AG04449 (cell line): ENCODE results near the gene FRMPD1.

Experiments
- CTCF ChIA-PET: fragments of 350-600 bp; formaldehyde crosslinking; extraction: SDS; loops from one replicate; lab custom pipeline; 2021; ENCODE audit warnings: antibody characterized with exemption; lab: Yijun Ruan, JAX
- POLR2A ChIA-PET: fragments of 400-600, 350-600 bp; formaldehyde crosslinking; extraction: SDS; loops from one replicate; lab custom pipeline; 2020; ENCODE audit warnings: antibody characterized with exemption, inconsistent platforms; lab: Yijun Ruan, JAX
- DNase-seq: peaks from one replicate; pipeline ENCODE4 v3.0.0-alpha.2; 2010; ENCODE audit warnings: low read depth, low spot score
- H3K4me3 ChIP-seq: 2 replicates; pipeline ENCODE4 v1.5.1; 2011; ENCODE audit warnings: low read depth, mild to moderate bottlenecking, control low read depth, low read length
- TF ChIP-seq, protein P1 (sequence below): IDR thresholded peaks from one replicate; pipeline ENCODE4 v1.5.1; 2011; ENCODE audit warnings: mild to moderate bottlenecking, moderate library complexity, low read length, control low read depth, inconsistent platforms; ENCODE audit not compliant: insufficient read depth; ENCODE audit errors: missing control alignments

Gene FRMPD1

DNA sequence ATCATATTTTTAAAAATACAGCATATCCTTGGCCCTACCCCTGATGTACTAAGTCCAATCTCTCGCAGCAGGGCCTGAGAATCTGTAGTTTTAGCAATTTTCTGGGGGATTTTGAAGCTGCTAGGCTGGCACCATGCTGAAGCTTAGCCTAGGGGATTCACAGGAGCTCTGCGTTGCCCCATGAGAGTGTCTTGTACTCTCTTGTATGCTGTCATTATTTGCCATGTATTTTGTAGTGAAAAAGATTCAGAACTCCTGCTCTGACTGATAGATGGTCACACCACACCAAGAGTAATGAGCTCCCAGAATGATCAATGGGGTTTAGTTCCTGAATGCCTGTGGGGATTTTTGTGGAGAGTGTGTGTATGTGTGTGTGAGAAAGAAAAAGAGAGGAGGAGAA lies 82.2 kb downstream of the FRMPD1 start:
- TF ChIP-seq, protein P1, sequence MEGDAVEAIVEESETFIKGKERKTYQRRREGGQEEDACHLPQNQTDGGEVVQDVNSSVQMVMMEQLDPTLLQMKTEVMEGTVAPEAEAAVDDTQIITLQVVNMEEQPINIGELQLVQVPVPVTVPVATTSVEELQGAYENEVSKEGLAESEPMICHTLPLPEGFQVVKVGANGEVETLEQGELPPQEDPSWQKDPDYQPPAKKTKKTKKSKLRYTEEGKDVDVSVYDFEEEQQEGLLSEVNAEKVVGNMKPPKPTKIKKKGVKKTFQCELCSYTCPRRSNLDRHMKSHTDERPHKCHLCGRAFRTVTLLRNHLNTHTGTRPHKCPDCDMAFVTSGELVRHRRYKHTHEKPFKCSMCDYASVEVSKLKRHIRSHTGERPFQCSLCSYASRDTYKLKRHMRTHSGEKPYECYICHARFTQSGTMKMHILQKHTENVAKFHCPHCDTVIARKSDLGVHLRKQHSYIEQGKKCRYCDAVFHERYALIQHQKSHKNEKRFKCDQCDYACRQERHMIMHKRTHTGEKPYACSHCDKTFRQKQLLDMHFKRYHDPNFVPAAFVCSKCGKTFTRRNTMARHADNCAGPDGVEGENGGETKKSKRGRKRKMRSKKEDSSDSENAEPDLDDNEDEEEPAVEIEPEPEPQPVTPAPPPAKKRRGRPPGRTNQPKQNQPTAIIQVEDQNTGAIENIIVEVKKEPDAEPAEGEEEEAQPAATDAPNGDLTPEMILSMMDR = no peak
- DNase-seq = no peak
- H3K4me3 ChIP-seq = no peak overlapping the region
- POLR2A ChIA-PET = no interaction called here
- CTCF ChIA-PET = interaction anchor here (1.5 to 3.5 kb wide), 3 partner anchors 13 to 252 kb away, joined by 4 to 13 read pairs (median 10); no protein-coding TSS in a partner anchor

DNA sequence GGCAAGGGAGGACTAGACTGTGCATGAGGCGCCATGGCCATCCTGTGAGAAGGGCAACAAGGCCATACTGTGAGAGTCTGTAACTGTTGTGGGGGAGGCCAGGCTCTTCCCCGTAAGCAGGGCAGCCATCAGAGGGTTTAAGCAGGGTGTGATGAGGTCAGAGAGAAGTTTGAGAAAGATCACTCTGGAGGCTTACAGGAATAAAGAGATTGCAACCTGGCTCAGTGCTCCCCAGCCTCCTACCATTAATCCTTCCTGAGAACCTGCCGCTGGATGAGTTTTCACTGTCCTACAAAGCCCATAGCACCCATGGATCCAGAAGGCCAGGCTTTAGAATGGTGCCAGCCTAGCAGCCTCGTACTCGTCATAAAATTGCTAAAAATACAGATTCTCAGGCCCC lies 88.5 kb downstream of the FRMPD1 start:
- H3K4me3 ChIP-seq = no peak overlapping the region
- no peak for DNase-seq
- TF ChIP-seq, protein P1 = no peak
- CTCF ChIA-PET = no interaction called here
- POLR2A ChIA-PET = no interaction called here

DNA sequence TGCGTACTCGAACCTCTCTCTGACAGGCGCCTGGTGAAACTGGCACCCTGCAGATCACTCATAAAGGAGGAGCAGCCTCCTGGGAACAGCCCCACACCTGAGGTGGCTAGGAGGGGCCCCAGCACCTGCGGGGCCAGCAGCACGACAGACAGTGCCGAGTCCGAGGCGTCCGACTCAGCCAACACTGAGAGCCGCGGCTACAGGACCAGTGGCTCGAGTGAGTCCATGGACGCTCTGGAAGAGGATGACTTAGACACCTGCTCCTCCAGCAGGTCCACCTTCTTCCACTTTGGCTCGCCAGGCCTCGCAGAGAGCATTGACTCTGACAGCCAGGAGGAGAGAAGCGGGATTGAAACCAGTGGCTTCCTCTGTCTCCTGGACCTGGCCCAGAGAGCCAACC lies 89.4 kb downstream of the FRMPD1 start:
- ChIA-PET POLR2A (no interaction called here), CTCF (no interaction called here)
- H3K4me3 ChIP-seq = no peak overlapping the region
- DNase-seq = no peak
- TF ChIP-seq, protein P1 = no peak

DNA sequence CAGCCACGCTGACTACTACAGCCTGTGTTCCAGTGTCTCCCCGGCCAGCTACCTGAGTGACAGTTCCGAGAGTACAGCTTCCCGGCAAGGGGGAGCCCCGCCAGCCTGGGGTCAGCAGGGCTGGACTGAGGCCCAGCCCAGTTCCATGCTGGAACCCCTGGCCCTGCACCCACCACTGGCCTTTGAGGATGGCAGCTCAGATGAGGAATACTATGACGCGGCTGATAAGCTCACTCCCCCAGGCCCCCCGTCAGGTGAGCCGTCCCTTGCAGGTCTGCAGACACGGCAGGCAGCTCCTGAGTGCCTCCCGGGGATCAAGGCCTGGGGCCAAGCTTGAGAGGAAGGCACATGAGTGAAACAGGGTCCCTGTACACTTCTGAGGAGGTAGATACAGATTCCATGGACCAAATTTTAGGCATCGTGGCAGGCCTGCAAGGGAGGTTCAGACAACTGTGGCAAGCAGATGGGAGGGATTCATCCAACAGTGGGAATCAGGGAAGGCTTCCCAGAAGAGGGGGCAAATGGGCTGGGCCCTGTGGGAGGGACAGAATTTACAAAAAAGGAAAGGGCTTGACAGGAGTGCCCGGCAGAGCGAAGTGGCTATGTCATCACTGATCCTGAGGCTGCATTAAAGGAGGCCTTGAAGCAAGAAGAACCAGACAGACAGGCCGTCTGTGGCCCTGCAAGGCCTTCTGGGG lies 90.0 kb downstream of the FRMPD1 start:
- H3K4me3 ChIP-seq = no peak overlapping the region
- TF ChIP-seq, protein P1 = no peak
- POLR2A ChIA-PET = no interaction called here
- CTCF ChIA-PET = no interaction called here
- DNase-seq = no peak

DNA sequence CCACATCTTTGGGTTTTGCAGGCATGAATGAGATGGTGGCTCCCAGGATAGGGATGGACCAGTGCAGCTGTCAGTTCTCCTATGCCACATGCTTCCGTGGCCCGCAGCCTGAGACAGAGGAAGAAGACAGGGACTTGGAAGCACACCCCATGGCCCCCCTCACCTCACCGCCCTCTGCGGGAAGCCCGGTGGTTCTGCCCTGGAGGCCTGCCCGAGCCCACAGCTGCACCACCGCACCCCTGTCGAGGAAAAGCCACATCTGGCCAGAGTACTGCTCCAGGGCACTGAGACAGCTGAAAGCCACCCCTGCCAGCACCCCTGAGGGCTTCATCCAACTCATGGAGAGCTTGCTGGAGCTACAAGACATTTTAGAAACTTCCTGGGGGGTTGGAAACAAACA lies 95.2 kb downstream of the FRMPD1 start:
- CTCF ChIA-PET = interaction anchor here (1.0 to 1.7 kb wide), 5 partner anchors 12 to 617 kb away, joined by 3 to 10 read pairs (median 3); no protein-coding TSS in a partner anchor
- DNase-seq = no peak
- POLR2A ChIA-PET = no interaction called here
- TF ChIP-seq, protein P1 = no peak
- H3K4me3 ChIP-seq = no peak overlapping the region

DNA sequence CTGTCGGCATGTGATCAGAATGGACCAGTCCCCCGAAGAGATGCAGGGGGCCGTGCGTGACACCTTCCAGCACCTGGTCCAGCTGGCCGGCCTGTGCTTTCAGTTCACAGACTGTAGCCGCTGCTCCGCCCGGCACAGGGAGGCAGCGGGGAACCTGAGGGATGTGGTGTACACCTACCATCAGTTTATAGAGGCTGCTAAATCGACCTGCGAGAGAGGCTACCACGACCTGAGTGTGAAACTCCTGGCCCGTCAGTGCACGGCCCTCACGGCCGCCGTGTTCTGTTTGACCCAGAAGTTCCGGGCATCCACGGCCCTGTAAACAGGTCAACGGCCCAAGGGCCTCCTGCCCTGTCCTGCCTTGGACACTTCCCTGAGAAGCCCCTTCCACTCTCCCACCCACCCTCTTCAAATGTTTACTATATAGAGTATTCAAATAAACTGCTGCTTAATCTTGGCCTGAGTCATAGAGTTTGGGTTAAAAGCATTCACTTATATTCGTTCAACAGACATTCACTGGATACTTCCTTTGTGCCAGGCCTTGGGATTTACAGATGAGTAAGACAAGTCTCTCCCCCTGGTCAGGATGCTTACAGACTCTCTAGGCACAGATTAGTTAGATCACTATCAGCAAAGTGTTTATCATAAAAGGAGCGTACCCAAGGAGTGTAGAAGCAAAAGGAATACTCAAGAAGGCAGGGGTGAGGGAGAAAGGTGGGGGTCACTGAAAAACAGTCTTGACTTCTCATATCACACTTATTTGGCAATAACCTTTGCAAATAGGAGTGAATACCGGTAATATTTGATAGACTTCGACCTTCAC lies 95.9 kb downstream of the FRMPD1 start:
- ChIA-PET POLR2A (no interaction called here), CTCF (interaction anchor here (1.0 to 1.8 kb wide), 7 partner anchors 9 to 616 kb away, joined by 3 to 13 read pairs (median 5); no protein-coding TSS in a partner anchor)
- peak; percentile 26 for DNase-seq
- TF ChIP-seq, protein P1 = no peak
- no peak overlapping the region for H3K4me3 ChIP-seq
